Pancreas (tissue), 10 donors: Measurements from ENCODE around the gene ETNK2. TPM values are rescaled to one million over a fixed set of nuclear protein-coding genes. Genes with fewer than 3 reads are reported as not detected.

Experiments used
- ATAC-seq, 4 donors: fragments of 200-7000 bp; cut with Tn5 transposase; one replicate each; pipeline versions ENCODE4 v1.8.0 to v1.9.1; 2020; ENCODE audit warnings: mild to moderate bottlenecking in 4 of 4, moderate library complexity in 4 of 4
- DNase-seq, 6 donors: peaks; one replicate each; pipeline ENCODE4 v3.0.0-alpha.2; 2020
- FAIRE-seq: peaks from 2 replicates; lab custom pipeline; 2012; peaks lifted over from hg19 to GRCh38; lab: Jason Lieb, UNC
- H3K27ac ChIP-seq, 4 donors: fragments of 200-600 bp; sonication (generic); 1 replicate in 3 of 4; 2 replicates in 1 of 4; pipeline versions ENCODE4 v1.5.0 to v1.8.0; 2020
- H3K27me3 ChIP-seq, 4 donors: fragments of 200-600 bp; one replicate each; pipeline ENCODE4 v1.8.0; 2021
- H3K36me3 ChIP-seq, 3 donors: fragments of 200-600 bp; sonication (generic) in 1 of 3; one replicate each; pipeline versions ENCODE4 v1.5.0 to v1.8.0; 2020 to 2021
- H3K4me1 ChIP-seq, 3 donors: fragments of 200-600 bp; one replicate each; pipeline ENCODE4 v1.8.0; 2021
- H3K4me3 ChIP-seq, 4 donors: fragments of 200-600 bp; sonication (generic) in 2 of 4; one replicate each; pipeline versions ENCODE4 v1.5.0 to v1.8.0; 2020 to 2021
- H3K9me3 ChIP-seq, 4 donors: fragments of 200-600 bp; one replicate each; pipeline ENCODE4 v1.8.0; 2021
- WGBS, 2 donors: extraction: QIAGEN DNeasy Blood & Tissue Kit; methylation state at CpG; one replicate each; pipeline ENCODE4 v1.1.7; 2013; 5-methylcytosine and 5-hydroxymethylcytosine counted together
- intact Hi-C, 3 donors: fragments of 100-400 bp; cut with DNase I; formaldehyde crosslinking; loops; one replicate each; pipeline versions ENCODE4 v1.11.1 to v1.14.2; 2022
- polyA plus RNA-seq, 2 donors: library from polyadenylated mRNA; stranded (reverse); fragments of 200-250 nt; gene quantifications; one replicate each; pipeline ENCODE4 v1.2.3, GENCODE V29; 2013
- total RNA-seq, 6 donors: library from RNA; stranded (reverse); fragmentation: NEBNext Ultra II Directional in 4 of 6; extraction: Animal tissue kit (Norgen Biotek cat#: 25700) in 4 of 6; gene quantifications; one replicate each; pipeline versions ENCODE4 v1.2.1 to v1.2.4, GENCODE V29; 2021 to 2023
- TF ChIP-seq, protein P1 (sequence below), 4 donors: fragments of 200-600 bp; sonication (generic) in 3 of 4; IDR thresholded peaks; one replicate each; pipeline versions ENCODE4 v1.5.0 to v1.8.0; 2021; ENCODE audit warnings: antibody characterized with exemption in 4 of 4
- donor health status: healthy with polysubstance abuse.
- donor health status: DM: no; HTN: no; CAD: no; lungs with moderate emphysema.
- donor health status: DM: no; HTN: no; CAD: no.
- donor health status: control.
- donor health status: control.
- donor health status: Bipolar disorder and iron deficiency.
- donor health status: DM: yes; HTN: yes; CAD: no.
- donor health status: DM: no; HTN: no; CAD: no.
- donor health status: DM: no; HTN: no; CAD: no.
- donor health status: DM: yes; HTN: yes; CAD: no.

ETNK2 gene
- total and polyA plus RNA-seq, 8 donors = 3.8 to 15.5 (median 6.9) TPM

DNA sequence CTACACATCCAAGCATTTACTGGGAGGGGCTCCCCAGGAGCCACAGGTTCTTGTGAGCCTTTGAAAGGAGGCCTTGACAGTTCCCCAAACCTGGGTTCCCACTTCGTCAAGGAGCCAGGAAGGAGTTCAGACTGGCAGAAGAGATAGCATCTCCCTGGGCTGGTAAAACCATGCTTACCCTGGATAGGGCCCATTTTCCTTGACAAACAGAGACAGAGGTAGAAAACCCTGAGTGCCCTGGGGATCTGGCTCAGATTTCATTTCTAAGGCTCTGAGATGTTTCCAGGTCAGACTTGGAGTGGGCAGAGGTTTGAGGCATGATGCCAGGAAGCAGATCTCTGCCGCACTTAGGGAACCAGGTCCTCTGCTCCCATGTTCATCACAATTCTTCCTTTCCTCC lies 2.7 kb downstream of the ETNK2 start:
- no peaks in the 10 kb centered on the region for H3K36me3 ChIP-seq
- ATAC-seq = no peak
- H3K27ac ChIP-seq = no peak overlapping the region
- TF ChIP-seq, protein P1, sequence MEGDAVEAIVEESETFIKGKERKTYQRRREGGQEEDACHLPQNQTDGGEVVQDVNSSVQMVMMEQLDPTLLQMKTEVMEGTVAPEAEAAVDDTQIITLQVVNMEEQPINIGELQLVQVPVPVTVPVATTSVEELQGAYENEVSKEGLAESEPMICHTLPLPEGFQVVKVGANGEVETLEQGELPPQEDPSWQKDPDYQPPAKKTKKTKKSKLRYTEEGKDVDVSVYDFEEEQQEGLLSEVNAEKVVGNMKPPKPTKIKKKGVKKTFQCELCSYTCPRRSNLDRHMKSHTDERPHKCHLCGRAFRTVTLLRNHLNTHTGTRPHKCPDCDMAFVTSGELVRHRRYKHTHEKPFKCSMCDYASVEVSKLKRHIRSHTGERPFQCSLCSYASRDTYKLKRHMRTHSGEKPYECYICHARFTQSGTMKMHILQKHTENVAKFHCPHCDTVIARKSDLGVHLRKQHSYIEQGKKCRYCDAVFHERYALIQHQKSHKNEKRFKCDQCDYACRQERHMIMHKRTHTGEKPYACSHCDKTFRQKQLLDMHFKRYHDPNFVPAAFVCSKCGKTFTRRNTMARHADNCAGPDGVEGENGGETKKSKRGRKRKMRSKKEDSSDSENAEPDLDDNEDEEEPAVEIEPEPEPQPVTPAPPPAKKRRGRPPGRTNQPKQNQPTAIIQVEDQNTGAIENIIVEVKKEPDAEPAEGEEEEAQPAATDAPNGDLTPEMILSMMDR (IDR thresholded peaks at IDR 0.05) = no peak
- no peak overlapping the region for H3K4me3 ChIP-seq
- 68 to 70% methylated on average over 2 of the region's 2 CpGs for WGBS, 2 donors
- intact Hi-C loops = no loop called here
- DNase-seq = no peak
- H3K4me1 ChIP-seq = no peaks in the 10 kb centered on the region
- no peak for FAIRE-seq
- no peaks in the 10 kb centered on the region for H3K27me3 ChIP-seq
- H3K9me3 ChIP-seq = no peaks in the 10 kb centered on the region

DNA sequence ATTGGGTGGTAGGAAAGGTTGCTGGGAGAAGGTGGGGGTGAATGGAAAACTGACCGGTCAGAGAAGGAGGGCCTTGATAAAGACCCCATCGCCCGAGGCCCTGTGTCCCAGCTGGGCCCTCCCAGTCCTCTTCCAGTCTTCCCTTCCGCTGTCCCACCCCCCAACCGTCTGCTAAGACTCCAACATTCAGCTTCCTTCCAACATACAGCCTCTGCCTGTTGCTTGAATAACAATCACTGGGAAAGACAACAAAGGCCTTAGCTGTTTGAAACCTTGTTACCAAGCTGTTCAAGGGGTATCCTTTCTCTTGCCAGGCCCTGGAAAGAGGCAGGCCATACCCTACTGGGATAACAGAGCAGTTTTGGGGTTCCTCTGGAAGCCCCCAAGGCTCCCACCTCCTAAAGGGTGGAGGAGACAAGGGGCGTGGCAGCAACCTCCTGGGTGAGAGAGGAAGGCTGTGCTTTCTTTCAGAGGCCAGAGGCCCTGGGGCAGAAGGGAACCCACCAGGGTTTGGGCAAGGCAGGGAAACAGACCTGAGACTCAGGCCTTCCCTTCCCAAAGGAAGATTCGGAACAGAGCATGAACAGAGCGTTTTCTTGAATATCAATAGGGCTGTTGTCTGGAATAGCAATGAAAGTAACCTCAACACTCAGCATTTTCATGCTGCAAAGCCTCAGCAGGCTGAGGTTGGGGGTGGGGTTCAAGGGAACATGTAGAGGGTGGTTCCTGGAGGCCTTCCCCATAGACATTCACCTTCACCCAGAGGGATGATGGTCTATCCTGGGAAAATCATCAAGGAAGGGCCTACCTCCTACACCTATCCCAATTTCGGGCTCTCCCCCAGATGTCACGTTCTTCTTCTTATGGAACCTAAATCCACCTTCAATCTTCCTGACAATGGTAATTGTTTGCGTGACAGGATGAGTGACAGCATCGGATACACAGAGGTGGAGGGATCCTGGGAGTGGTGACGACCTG lies 4.1 kb downstream of the ETNK2 start:
- WGBS, 2 donors = 83 to 84% methylated on average over 13 of the region's 13 CpGs
- ATAC-seq (no peak), FAIRE-seq (no peak), DNase-seq (peak in 1 of 6 donors; percentile 28)
- no peaks in the 10 kb centered on the region for H3K27me3 ChIP-seq
- H3K4me1 ChIP-seq = peaks cover 0 to 4% (median 0%) of the 10 kb centered on the region in 3 donors
- intact Hi-C loops = no loop called here
- no peaks in the 10 kb centered on the region for H3K36me3 ChIP-seq
- TF ChIP-seq, protein P1 (IDR thresholded peaks at IDR 0.05) = no peak
- H3K9me3 ChIP-seq = no peaks in the 10 kb centered on the region
- no peak overlapping the region for H3K27ac ChIP-seq
- no peak overlapping the region for H3K4me3 ChIP-seq

DNA sequence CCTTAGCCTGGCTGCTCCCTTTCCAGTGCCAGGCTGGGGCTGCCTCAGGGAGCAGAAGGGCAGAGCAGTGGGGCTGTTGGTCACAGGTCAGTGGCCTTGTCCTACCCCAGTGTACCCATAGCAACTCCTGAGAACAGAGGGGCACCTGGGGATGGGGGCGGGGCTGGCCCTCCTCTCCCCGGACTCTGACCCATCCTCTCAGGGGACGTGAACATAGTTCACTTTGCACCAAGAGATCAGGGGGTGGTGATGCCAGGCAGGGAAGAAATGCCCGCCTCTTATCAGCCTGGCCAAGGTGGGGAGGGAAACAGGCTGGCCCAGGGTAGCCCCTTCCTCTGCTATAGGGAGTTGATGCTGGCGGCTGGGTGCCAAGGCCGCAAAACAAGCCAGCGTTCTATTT lies 4.9 kb downstream of the ETNK2 start:
- no peaks in the 10 kb centered on the region for H3K9me3 ChIP-seq
- no peaks in the 10 kb centered on the region for H3K36me3 ChIP-seq
- intact Hi-C loops = no loop called here
- peaks cover 0 to 4% (median 0%) of the 10 kb centered on the region in 3 donors for H3K4me1 ChIP-seq
- TF ChIP-seq, protein P1 (IDR thresholded peaks at IDR 0.05) = no peak
- no peak overlapping the region for H3K27ac ChIP-seq
- no peak for ATAC-seq
- no peak for FAIRE-seq
- WGBS, 2 donors = 77 to 78% methylated on average over 7 of the region's 7 CpGs
- no peaks in the 10 kb centered on the region for H3K27me3 ChIP-seq
- H3K4me3 ChIP-seq = no peak overlapping the region
- peak in 1 of 6 donors; percentile 43 for DNase-seq

DNA sequence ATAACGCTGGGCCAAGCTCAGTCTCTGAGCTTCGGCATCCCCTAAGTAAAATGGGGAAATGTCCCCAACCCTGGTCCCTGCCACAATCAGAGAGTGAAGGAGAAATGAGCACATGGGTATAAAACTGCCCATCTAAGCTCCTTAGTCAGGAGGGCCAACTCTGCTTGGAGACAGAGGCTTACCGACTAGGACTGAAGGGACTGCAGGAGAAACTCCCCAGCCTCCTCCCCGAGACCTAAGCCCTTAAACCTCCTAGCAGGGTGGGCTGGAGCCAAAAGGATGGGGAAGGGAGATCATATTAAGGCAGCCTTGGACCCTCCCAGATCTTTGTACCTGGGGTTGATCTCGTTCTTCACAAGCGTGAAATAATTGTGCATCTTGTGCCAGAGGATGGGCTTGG lies 5.5 kb downstream of the ETNK2 start:
- Histone ChIP-seq H3K27me3 (no peaks in the 10 kb centered on the region), H3K4me1 (peaks cover 0 to 4% (median 0%) of the 10 kb centered on the region in 3 donors), H3K4me3 (no peak overlapping the region), H3K27ac (no peak overlapping the region), H3K9me3 (no peaks in the 10 kb centered on the region), H3K36me3 (no peaks in the 10 kb centered on the region)
- no peak for FAIRE-seq
- DNase-seq = no peak
- WGBS, 2 donors = 93 to 94% methylated on average over 6 of the region's 6 CpGs
- TF ChIP-seq, protein P1 (IDR thresholded peaks at IDR 0.05) = no peak
- no peak for ATAC-seq
- intact Hi-C loops = no loop called here
